ENCODE results near the gene ARL2BP.
"Not testable (repeated sequence)": the region's sequence is repeated elsewhere in the genome, so short reads cannot be mapped to it uniquely, and the experiment has no call there.

The ARL2BP gene

GRCh38 chr16:57262841-57263540 is 17.9 kb downstream of the ARL2BP start:
- no peak overlapping the region for H3K27ac ChIP-seq (ENCODE audit: low read depth, low read length)
- H3K4me1 ChIP-seq (ENCODE audit: control insufficient read depth in 1 of 2, insufficient read depth in 2 of 2, low read length in 2 of 2), result peaks cover 31 to 41% of the 10 kb centered on the region in 2 donors

GRCh38 chr16:57263541-57264351 is 18.7 kb downstream of the ARL2BP start:
- no peak overlapping the region for H3K27ac ChIP-seq (ENCODE audit: low read depth, low read length)
- H3K4me1 ChIP-seq (ENCODE audit: control insufficient read depth in 1 of 2, insufficient read depth in 2 of 2, low read length in 2 of 2), result peaks cover 38 to 49% of the 10 kb centered on the region in 2 donors
- no peak overlapping the region for H3K9ac ChIP-seq (ENCODE audit: low read depth in 1 of 2, low read length in 2 of 2)
- H3K9me3 ChIP-seq (ENCODE audit: control insufficient read depth in 1 of 2, low read length in 2 of 2), result no peaks in the 10 kb centered on the region
- H3K4me3 ChIP-seq (ENCODE audit: low read depth in 1 of 2, low read length in 2 of 2), result no peak overlapping the region
- peaks cover 0 to 12% of the 10 kb centered on the region in 2 donors for H3K36me3 ChIP-seq (ENCODE audit: control insufficient read depth in 1 of 2, insufficient read depth in 2 of 2, low read length in 2 of 2)
- H3K27me3 ChIP-seq (ENCODE audit: control insufficient read depth in 1 of 2, insufficient read depth in 2 of 2, low read length in 2 of 2), result no peaks in the 10 kb centered on the region

More at GRCh38 chr16:57262841-57263540, 17.9 kb downstream of the ARL2BP start:
- H3K4me3 ChIP-seq (ENCODE audit: low read depth in 1 of 2, low read length in 2 of 2), result no peak overlapping the region
- peaks cover 0 to 14% of the 10 kb centered on the region in 2 donors for H3K36me3 ChIP-seq (ENCODE audit: control insufficient read depth in 1 of 2, insufficient read depth in 2 of 2, low read length in 2 of 2)
- H3K9me3 ChIP-seq (ENCODE audit: control insufficient read depth in 1 of 2, low read length in 2 of 2), result no peaks in the 10 kb centered on the region
- H3K9ac ChIP-seq (ENCODE audit: low read depth in 1 of 2, low read length in 2 of 2), result no peak overlapping the region
- H3K27me3 ChIP-seq (ENCODE audit: control insufficient read depth in 1 of 2, insufficient read depth in 2 of 2, low read length in 2 of 2), result no peaks in the 10 kb centered on the region

- Histone ChIP-seq H3K4me3 (ENCODE audit: low read depth in 1 of 2, low read length in 2 of 2) (no peak overlapping the region), H3K36me3 (ENCODE audit: control insufficient read depth in 1 of 2, insufficient read depth in 2 of 2, low read length in 2 of 2) (peaks cover 0 to 12% of the 10 kb centered on the region in 2 donors), H3K9me3 (ENCODE audit: control insufficient read depth in 1 of 2, low read length in 2 of 2) (no peaks in the 10 kb centered on the region), H3K27me3 (ENCODE audit: control insufficient read depth in 1 of 2, insufficient read depth in 2 of 2, low read length in 2 of 2) (no peaks in the 10 kb centered on the region), H3K4me1 (ENCODE audit: control insufficient read depth in 1 of 2, insufficient read depth in 2 of 2, low read length in 2 of 2) (peaks cover 44 to 55% of the 10 kb centered on the region in 2 donors), H3K27ac (ENCODE audit: low read depth, low read length) (no peak overlapping the region), H3K9ac (ENCODE audit: low read depth in 1 of 2, low read length in 2 of 2) (no peak overlapping the region)
These were observed 19.3 kb downstream of the ARL2BP start for GRCh38 chr16:57264381-57264780.

- H3K36me3 ChIP-seq (ENCODE audit: control insufficient read depth in 1 of 2, insufficient read depth in 2 of 2, low read length in 2 of 2), result peaks cover 0 to 9% of the 10 kb centered on the region in 2 donors
- peak overlapping the region; percentile 83 for H3K27ac ChIP-seq (ENCODE audit: low read depth, low read length)
- H3K4me3 ChIP-seq (ENCODE audit: low read depth in 1 of 2, low read length in 2 of 2), result peak overlapping the region in 1 of 2 donors; percentile 19
- H3K4me1 ChIP-seq (ENCODE audit: control insufficient read depth in 1 of 2, insufficient read depth in 2 of 2, low read length in 2 of 2), result peaks cover 46 to 56% of the 10 kb centered on the region in 2 donors
- H3K27me3 ChIP-seq (ENCODE audit: control insufficient read depth in 1 of 2, insufficient read depth in 2 of 2, low read length in 2 of 2), result no peaks in the 10 kb centered on the region
- H3K9me3 ChIP-seq (ENCODE audit: control insufficient read depth in 1 of 2, low read length in 2 of 2), result no peaks in the 10 kb centered on the region
- H3K9ac ChIP-seq (ENCODE audit: low read depth in 1 of 2, low read length in 2 of 2), result peak overlapping the region; percentile 47 to 59
These were observed 19.9 kb downstream of the ARL2BP start for GRCh38 chr16:57264950-57265371.

- Histone ChIP-seq H3K4me1 (ENCODE audit: control insufficient read depth in 1 of 2, insufficient read depth in 2 of 2, low read length in 2 of 2) (peaks cover 46 to 56% of the 10 kb centered on the region in 2 donors), H3K9me3 (ENCODE audit: control insufficient read depth in 1 of 2, low read length in 2 of 2) (no peaks in the 10 kb centered on the region), H3K36me3 (ENCODE audit: control insufficient read depth in 1 of 2, insufficient read depth in 2 of 2, low read length in 2 of 2) (peaks cover 0 to 7% of the 10 kb centered on the region in 2 donors), H3K4me3 (ENCODE audit: low read depth in 1 of 2, low read length in 2 of 2) (peak overlapping the region; percentile 3 to 21), H3K27ac (ENCODE audit: low read depth, low read length) (peak overlapping the region; percentile 83), H3K9ac (ENCODE audit: low read depth in 1 of 2, low read length in 2 of 2) (peak overlapping the region; percentile 59 to 69), H3K27me3 (ENCODE audit: control insufficient read depth in 1 of 2, insufficient read depth in 2 of 2, low read length in 2 of 2) (no peaks in the 10 kb centered on the region)
These were observed 20.9 kb downstream of the ARL2BP start for GRCh38 chr16:57265850-57266530.

GRCh38 chr16:57266531-57267260 is 21.6 kb downstream of the ARL2BP start:
- Histone ChIP-seq H3K27me3 (ENCODE audit: control insufficient read depth in 1 of 2, insufficient read depth in 2 of 2, low read length in 2 of 2) (no peaks in the 10 kb centered on the region), H3K27ac (ENCODE audit: low read depth, low read length) (peak overlapping the region; percentile 83), H3K4me1 (ENCODE audit: control insufficient read depth in 1 of 2, insufficient read depth in 2 of 2, low read length in 2 of 2) (peaks cover 46 to 56% of the 10 kb centered on the region in 2 donors), H3K36me3 (ENCODE audit: control insufficient read depth in 1 of 2, insufficient read depth in 2 of 2, low read length in 2 of 2) (peaks cover 0 to 1% of the 10 kb centered on the region in 2 donors), H3K9me3 (ENCODE audit: control insufficient read depth in 1 of 2, low read length in 2 of 2) (no peaks in the 10 kb centered on the region), H3K9ac (ENCODE audit: low read depth in 1 of 2, low read length in 2 of 2) (peak overlapping the region; percentile 56 to 64), H3K4me3 (ENCODE audit: low read depth in 1 of 2, low read length in 2 of 2) (peak overlapping the region; percentile 3 to 21)

GRCh38 chr16:57267343-57267742 is 22.3 kb downstream of the ARL2BP start:
- Histone ChIP-seq H3K27ac (ENCODE audit: low read depth, low read length) (peak overlapping the region; percentile 28), H3K4me1 (ENCODE audit: control insufficient read depth in 1 of 2, insufficient read depth in 2 of 2, low read length in 2 of 2) (peaks cover 46 to 56% of the 10 kb centered on the region in 2 donors), H3K9ac (ENCODE audit: low read depth in 1 of 2, low read length in 2 of 2) (peak overlapping the region in 1 of 2 donors; percentile 64)
- not testable (repeated sequence) for H3K27me3 ChIP-seq (ENCODE audit: control insufficient read depth in 1 of 2, insufficient read depth in 2 of 2, low read length in 2 of 2); H3K36me3 ChIP-seq (ENCODE audit: control insufficient read depth in 1 of 2, insufficient read depth in 2 of 2, low read length in 2 of 2); H3K9me3 ChIP-seq (ENCODE audit: control insufficient read depth in 1 of 2, low read length in 2 of 2); H3K4me3 ChIP-seq (ENCODE audit: low read depth in 1 of 2, low read length in 2 of 2)

GRCh38 chr16:57268804-57269800 is 24.0 kb downstream of the ARL2BP start:
- peak overlapping the region; percentile 73 for H3K27ac ChIP-seq (ENCODE audit: low read depth, low read length)
- H3K9me3 ChIP-seq (ENCODE audit: control insufficient read depth in 1 of 2, low read length in 2 of 2), result no peaks in the 10 kb centered on the region
- H3K36me3 ChIP-seq (ENCODE audit: control insufficient read depth in 1 of 2, insufficient read depth in 2 of 2, low read length in 2 of 2), result no peaks in the 10 kb centered on the region
- no peaks in the 10 kb centered on the region for H3K27me3 ChIP-seq (ENCODE audit: control insufficient read depth in 1 of 2, insufficient read depth in 2 of 2, low read length in 2 of 2)
- H3K9ac ChIP-seq (ENCODE audit: low read depth in 1 of 2, low read length in 2 of 2), result peak overlapping the region; percentile 27 to 63
- peaks cover 49% of the 10 kb centered on the region in 2 donors for H3K4me1 ChIP-seq (ENCODE audit: control insufficient read depth in 1 of 2, insufficient read depth in 2 of 2, low read length in 2 of 2)
- H3K4me3 ChIP-seq (ENCODE audit: low read depth in 1 of 2, low read length in 2 of 2), result peak overlapping the region in 1 of 2 donors; percentile 27

Data from duodenal mucosa (tissue), 2 donors.